IPS-11a (cell line): ENCODE results near the gene CPVL.
A peak's percentile ranks its signal among the peaks of the same experiment; 100 is the strongest.

Source experiments
- H3K4me3 ChIP-seq: one replicate; pipeline ENCODE4 v1.5.1; 2013; ENCODE audit warnings: low read depth, low read length, control low read depth

CPVL gene

GRCh38 chr7:28984217-28984616 lies 162.1 kb downstream of the CPVL start:
- H3K4me3 ChIP-seq = no peak overlapping the region

DNA sequence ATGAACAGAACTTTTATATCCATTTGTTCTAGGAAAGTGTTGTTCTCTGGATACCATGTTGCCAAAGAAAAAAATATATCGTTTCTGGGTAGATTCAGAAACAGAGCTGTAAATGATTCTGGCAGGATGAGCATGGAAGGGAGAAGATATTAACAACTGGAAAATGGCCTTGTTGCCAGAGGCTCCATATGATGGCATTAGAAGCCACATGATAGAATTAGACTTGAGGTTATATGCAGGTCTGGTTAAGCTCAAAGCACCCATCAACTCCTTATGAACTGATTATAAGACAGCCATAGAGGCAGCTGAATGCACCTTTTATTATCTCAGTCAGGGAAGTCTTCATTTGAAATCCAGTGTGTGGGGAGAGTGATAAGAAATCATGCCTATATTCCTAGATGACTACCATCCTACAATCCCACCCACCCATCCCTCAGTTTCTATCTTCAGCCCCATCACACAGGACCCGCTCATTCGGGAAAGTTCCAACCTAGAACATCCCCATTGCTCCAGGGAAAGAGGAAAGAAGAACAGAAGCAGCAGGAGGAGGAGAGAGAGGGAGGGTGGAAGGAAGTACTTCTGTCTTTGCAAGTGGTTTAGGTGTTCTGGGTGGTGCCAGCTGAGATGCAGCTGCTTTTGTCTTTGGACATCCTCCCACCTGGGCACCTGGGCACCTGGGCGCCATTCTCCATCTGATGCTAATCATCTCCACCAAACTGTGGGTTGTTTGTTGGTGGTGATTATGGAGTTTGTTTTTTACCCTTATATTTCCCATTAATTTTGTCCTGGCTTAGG lies 162.7 kb downstream of the CPVL start:
- H3K4me3 ChIP-seq = no peak overlapping the region

DNA sequence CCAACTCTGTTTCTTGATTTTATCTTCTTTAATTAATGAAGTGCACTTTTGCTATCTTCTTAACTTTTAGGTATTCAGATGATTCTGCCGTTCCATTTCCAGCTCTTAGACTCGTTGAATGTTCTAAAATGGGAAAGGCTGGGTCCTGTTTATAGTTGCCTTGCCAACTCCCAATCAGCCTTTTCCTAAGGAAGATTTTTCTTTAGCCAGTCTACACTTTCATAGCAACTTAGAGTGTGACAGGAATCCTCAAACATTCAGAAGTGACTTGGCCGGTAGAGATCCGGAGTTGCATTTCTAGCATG lies 165.2 kb downstream of the CPVL start:
- no peak overlapping the region for H3K4me3 ChIP-seq

DNA sequence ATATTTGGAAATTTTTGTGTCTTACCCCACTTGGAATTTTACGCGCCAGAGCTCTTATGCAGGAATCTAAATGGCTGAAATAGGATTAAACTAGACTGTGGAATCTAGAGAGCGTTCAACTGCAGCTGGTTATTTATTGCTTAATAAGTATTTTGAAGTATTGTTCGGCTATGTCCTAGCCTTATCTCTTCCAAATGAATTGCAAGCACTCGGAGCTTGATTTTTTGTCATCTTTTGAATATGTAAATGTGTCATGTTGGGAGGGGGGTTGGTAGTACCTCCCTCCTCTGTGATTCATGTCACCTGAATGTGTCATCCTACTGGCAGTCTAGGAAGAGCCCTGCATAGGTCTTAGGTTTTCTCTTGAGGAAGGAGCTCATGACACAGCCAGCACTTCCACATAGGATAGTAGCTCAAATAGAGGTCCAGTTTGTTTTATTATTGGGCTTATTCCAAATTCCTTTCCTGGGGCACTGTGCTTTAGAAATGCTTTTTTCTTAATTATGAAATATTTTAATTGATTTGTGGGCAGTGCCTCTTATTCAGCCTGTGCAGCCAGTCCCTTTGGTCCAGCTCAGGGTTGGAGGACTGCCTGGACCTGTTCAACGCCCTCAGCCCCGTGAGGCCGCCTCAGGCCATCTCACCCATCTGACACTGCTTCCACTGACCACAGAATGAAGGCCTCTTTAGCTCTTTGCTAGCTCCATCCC lies 165.7 kb downstream of the CPVL start:
- H3K4me3 ChIP-seq = no peak overlapping the region

DNA sequence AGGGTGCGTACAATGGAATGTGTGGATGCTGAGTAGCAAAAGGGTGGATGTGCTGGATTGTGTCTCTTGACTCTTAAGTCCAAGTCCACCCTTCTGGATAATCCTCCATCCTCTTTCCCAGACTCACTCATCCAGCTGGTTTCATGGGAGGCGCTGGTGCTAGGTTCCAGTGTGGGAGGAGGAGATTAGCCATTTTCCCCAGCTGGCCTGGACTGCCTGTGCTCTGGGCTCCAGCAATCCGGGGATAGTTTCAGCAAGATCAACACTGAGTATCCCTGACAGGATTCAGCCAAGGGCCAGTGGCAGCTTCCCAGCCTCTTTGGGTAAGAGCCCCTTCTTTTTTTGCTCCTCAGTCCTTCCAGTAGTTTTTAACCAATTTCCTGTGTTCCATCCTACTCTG lies 166.6 kb downstream of the CPVL start:
- H3K4me3 ChIP-seq = no peak overlapping the region

GRCh38 chr7:28977881-28978280 lies 168.5 kb downstream of the CPVL start:
- H3K4me3 ChIP-seq = no peak overlapping the region

GRCh38 chr7:28976022-28976421 lies 170.3 kb downstream of the CPVL start:
- no peak overlapping the region for H3K4me3 ChIP-seq

DNA sequence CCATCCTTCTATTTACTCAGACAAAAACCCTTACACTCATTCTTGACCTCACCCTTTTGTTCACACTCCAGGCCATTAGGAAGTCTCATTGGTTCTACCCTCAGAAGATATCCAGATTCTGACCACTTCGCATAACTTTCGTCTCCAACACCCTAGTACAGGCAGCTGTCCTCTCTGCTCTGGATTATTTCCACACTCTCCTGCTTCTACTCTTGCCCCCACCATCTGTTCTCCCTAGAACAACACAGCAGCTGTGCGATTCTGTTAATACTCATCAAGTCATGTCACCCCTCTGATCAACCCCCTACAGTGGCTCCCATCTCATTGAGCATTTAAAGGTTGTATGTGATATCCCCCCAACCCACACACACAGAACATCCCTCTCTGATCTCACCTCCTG lies 172.7 kb downstream of the CPVL start:
- no peak overlapping the region for H3K4me3 ChIP-seq

DNA sequence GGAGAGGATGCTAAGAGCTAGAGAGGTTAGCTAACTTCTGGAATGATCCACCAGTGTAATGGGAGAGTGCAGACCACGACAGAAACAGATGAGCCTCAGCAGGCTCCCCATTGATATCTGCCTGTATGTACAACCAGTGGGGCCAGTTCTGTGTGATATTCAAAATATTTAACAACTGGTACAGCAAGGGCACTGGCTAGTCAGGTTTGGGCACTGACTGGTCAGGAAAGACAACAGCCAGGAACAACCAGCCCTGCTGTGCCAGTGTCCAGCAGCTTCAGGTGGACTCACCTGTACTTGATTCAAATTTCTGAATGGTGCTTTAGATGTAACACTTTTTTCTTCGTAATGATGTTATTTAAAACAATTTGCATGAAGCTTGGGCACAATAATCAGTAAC lies 182.3 kb downstream of the CPVL start:
- no peak overlapping the region for H3K4me3 ChIP-seq

- H3K4me3 ChIP-seq = no peak overlapping the region
These were observed 184.4 kb downstream of the CPVL start for GRCh38 chr7:28961972-28962371.

- no peak overlapping the region for H3K4me3 ChIP-seq
These were observed 186.1 kb downstream of the CPVL start for GRCh38 chr7:28960071-28960840.

DNA sequence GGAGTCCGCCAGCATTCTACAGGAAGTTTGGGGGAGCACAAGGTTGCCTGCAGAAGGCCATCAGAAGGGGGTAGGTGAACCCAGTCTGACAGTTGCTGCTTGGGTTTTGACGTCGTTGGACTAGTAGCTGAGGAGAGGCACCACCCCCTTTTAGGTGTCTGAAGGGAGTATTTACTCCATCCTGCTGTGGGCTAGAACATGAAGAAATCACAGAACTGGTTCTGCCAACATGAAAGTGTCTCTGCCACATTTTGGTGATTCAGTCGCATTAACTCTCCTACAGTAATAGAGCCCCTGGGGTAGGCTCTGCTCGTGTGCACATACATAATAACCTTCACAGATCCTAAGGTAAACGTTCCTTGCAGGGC lies 187.4 kb downstream of the CPVL start:
- H3K4me3 ChIP-seq = no peak overlapping the region

- H3K4me3 ChIP-seq = peak within 1 kb of the TSS; percentile 45
These were observed 187.9 kb downstream of the CPVL start, which contains the start of gene TRIL for GRCh38 chr7:28958235-28958979. TSS of gene TRIL (minus strand) at chr7:28958330. CDS start at chr7:28958046, 284 bp downstream.

- H3K4me3 ChIP-seq = peak overlapping the region; percentile 45
These were observed 188.5 kb downstream of the CPVL start for GRCh38 chr7:28957751-28958234.

GRCh38 chr7:28957064-28957750 lies 189.1 kb downstream of the CPVL start:
- H3K4me3 ChIP-seq = peak overlapping the region; percentile 33

DNA sequence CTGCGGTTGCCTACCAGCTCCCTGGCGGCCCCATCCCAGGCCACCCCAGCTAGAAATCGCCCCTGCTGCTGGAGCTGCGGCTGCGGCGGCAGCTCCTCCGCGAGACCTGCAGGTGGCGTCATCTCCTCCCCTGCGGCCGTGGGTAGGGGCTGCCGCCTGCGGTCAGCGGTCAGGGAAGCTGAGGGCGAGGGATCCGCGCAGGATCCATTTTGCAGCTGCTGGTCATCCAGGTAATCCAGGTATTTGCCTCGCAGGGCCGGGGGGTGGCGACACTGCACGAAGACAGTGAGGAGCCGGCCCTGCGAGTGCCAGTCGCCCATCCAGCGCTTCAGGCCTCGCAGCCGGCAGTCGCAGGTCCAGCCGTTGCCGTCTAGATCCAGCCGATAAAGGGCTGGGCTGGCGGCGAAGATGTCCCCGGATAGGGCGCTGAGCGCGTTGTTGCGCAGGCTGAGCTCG lies 189.7 kb downstream of the CPVL start:
- peak overlapping the region; percentile 47 for H3K4me3 ChIP-seq

GRCh38 chr7:28955718-28956607 lies 190.4 kb downstream of the CPVL start:
- peak overlapping the region; percentile 47 for H3K4me3 ChIP-seq

DNA sequence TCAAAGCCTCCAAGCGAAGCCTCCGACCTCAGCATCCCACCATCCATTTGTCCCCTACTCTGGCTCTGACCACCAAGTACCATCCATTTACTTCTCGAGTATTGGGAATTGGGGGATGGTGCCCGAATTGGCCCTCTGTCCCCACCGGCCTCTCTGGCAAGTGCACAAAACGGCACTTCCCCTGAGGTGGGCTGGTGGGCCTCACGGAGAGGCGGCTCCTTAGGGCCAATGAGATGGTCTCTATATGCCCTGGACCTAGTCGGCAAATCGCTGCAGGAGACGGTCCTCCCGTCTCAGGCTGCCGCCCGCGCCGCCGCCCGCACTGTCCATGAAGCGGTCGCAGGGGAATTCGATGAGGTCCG lies 191.0 kb downstream of the CPVL start:
- H3K4me3 ChIP-seq = no peak overlapping the region

GRCh38 chr7:28954946-28955345 lies 191.4 kb downstream of the CPVL start:
- H3K4me3 ChIP-seq = no peak overlapping the region
